Spinal cord (tissue), 10 donors: Measurements from ENCODE around the gene LAMA1. TPM values are rescaled to one million over a fixed set of nuclear protein-coding genes. Genes with fewer than 3 reads are reported as not detected.

Source experiments
- DNase-seq, 6 donors: peaks; one replicate each; pipeline versions ENCODE4 v3.0.0 to v3.0.0-alpha.2; 2013 to 2015; ENCODE audit warnings: low spot score in 6 of 6, low read depth in 4 of 6
- H3K27ac ChIP-seq: one replicate; pipeline ENCODE4 v1.5.1; 2013; ENCODE audit warnings: low read depth, low read length, control low read depth
- H3K27me3 ChIP-seq: one replicate; pipeline ENCODE4 v1.6.1; 2013; ENCODE audit warnings: low read length; ENCODE audit not compliant: control insufficient read depth, insufficient read depth
- H3K36me3 ChIP-seq: one replicate; pipeline ENCODE4 v1.6.1; 2013; ENCODE audit warnings: low read length; ENCODE audit not compliant: control insufficient read depth, insufficient read depth
- H3K4me1 ChIP-seq: one replicate; pipeline ENCODE4 v1.6.1; 2013; ENCODE audit warnings: low read length; ENCODE audit not compliant: control insufficient read depth, insufficient read depth
- H3K4me3 ChIP-seq: one replicate; pipeline ENCODE4 v1.5.1; 2013; ENCODE audit warnings: low read depth, low read length, control low read depth
- H3K9me3 ChIP-seq: one replicate; pipeline ENCODE4 v1.6.1; 2013; ENCODE audit warnings: low read length; ENCODE audit not compliant: control insufficient read depth, insufficient read depth
- WGBS: methylation state at CpG from one replicate; pipeline ENCODE4 v1.1.5; 2013; ENCODE audit warnings: missing lambda C conversion rate; ENCODE audit not compliant: insufficient coverage; 5-methylcytosine and 5-hydroxymethylcytosine counted together
- polyA plus RNA-seq, 2 donors: library from polyadenylated mRNA; unstranded; fragments of 120-200 nt; gene quantifications; one replicate each; pipeline ENCODE4 v1.2.1, GENCODE V29; 2013; ENCODE audit not compliant: insufficient read length in 2 of 2
- total RNA-seq, 2 donors: library from RNA; depleted of rRNA in 1 of 2; stranded (reverse); fragments of 120-200 nt in 1 of 2; fragments of >200 nt in 1 of 2; gene quantifications; one replicate each; pipeline versions ENCODE4 v1.2.3 to v1.2.4, GENCODE V29; 2013 to 2014
- donor health status: healthy.

Gene LAMA1
- total and polyA plus RNA-seq, 4 donors = 31.6 to 55.6 (median 46.7) TPM

GRCh38 chr18:7020995-7021777 lies 96.4 kb downstream of the LAMA1 start:
- WGBS = 94% methylated on average over 9 of the region's 13 CpGs
- Histone ChIP-seq H3K27ac (no peak overlapping the region), H3K4me3 (no peak overlapping the region), H3K4me1 (peaks cover 11% of the 10 kb centered on the region), H3K27me3 (no peaks in the 10 kb centered on the region), H3K36me3 (peaks cover 49% of the 10 kb centered on the region), H3K9me3 (no peaks in the 10 kb centered on the region)
- no peak for DNase-seq

GRCh38 chr18:7017013-7017412 lies 100.6 kb downstream of the LAMA1 start:
- Histone ChIP-seq H3K36me3 (peaks cover 43% of the 10 kb centered on the region), H3K27me3 (no peaks in the 10 kb centered on the region), H3K9me3 (no peaks in the 10 kb centered on the region), H3K4me3 (no peak overlapping the region), H3K27ac (no peak overlapping the region), H3K4me1 (no peaks in the 10 kb centered on the region)
- WGBS = 89% methylated on average over 5 of the region's 5 CpGs
- no peak for DNase-seq

GRCh38 chr18:7011142-7011541 lies 106.5 kb downstream of the LAMA1 start:
- Histone ChIP-seq H3K9me3 (no peaks in the 10 kb centered on the region), H3K36me3 (peaks cover 34% of the 10 kb centered on the region), H3K4me1 (no peaks in the 10 kb centered on the region), H3K4me3 (no peak overlapping the region), H3K27me3 (no peaks in the 10 kb centered on the region), H3K27ac (no peak overlapping the region)
- 91% methylated on average over 14 of the region's 19 CpGs for WGBS
- DNase-seq = no peak

GRCh38 chr18:7004009-7004408 lies 113.6 kb downstream of the LAMA1 start:
- peak in 4 of 6 donors; percentile 19 to 74 (median 48) for DNase-seq
- Histone ChIP-seq H3K4me3 (no peak overlapping the region), H3K27ac (no peak overlapping the region), H3K9me3 (no peaks in the 10 kb centered on the region), H3K36me3 (peaks cover 25% of the 10 kb centered on the region), H3K27me3 (no peaks in the 10 kb centered on the region), H3K4me1 (no peaks in the 10 kb centered on the region)
- WGBS = 60% methylated on average over 1 of the region's 6 CpGs

- H3K4me1 ChIP-seq = no peaks in the 10 kb centered on the region
- no peak for DNase-seq
- peaks cover 24% of the 10 kb centered on the region for H3K36me3 ChIP-seq
- no peaks in the 10 kb centered on the region for H3K27me3 ChIP-seq
- WGBS = no CpG with 5 or more reads among the region's 3 CpGs
- H3K4me3 ChIP-seq = no peak overlapping the region
- H3K27ac ChIP-seq = no peak overlapping the region
- H3K9me3 ChIP-seq = no peaks in the 10 kb centered on the region
These were observed 115.5 kb downstream of the LAMA1 start for GRCh38 chr18:7002107-7002506.

- no peaks in the 10 kb centered on the region for H3K27me3 ChIP-seq
- no peak overlapping the region for H3K27ac ChIP-seq
- WGBS = 17% methylated on average over 2 of the region's 9 CpGs
- peak in 4 of 6 donors; percentile 15 to 85 (median 43) for DNase-seq
- no peaks in the 10 kb centered on the region for H3K4me1 ChIP-seq
- peaks cover 22% of the 10 kb centered on the region for H3K36me3 ChIP-seq
- H3K4me3 ChIP-seq = no peak overlapping the region
- no peaks in the 10 kb centered on the region for H3K9me3 ChIP-seq
These were observed 117.0 kb downstream of the LAMA1 start for GRCh38 chr18:7000484-7001096.

- no peak for DNase-seq
- WGBS = 100% methylated on average over 5 of the region's 8 CpGs
- Histone ChIP-seq H3K9me3 (no peaks in the 10 kb centered on the region), H3K27ac (no peak overlapping the region), H3K4me3 (no peak overlapping the region), H3K36me3 (peaks cover 12% of the 10 kb centered on the region), H3K27me3 (no peaks in the 10 kb centered on the region), H3K4me1 (no peaks in the 10 kb centered on the region)
These were observed 119.8 kb downstream of the LAMA1 start for GRCh38 chr18:6997808-6998207.

GRCh38 chr18:6994771-6995430 lies 122.7 kb downstream of the LAMA1 start:
- H3K9me3 ChIP-seq = no peaks in the 10 kb centered on the region

GRCh38 chr18:6994056-6994770 lies 123.4 kb downstream of the LAMA1 start:
- Histone ChIP-seq H3K27me3 (no peaks in the 10 kb centered on the region), H3K4me3 (no peak overlapping the region), H3K27ac (no peak overlapping the region), H3K9me3 (no peaks in the 10 kb centered on the region), H3K4me1 (no peaks in the 10 kb centered on the region), H3K36me3 (peaks cover 14% of the 10 kb centered on the region)
- DNase-seq = no peak
- 79% methylated on average over 4 of the region's 7 CpGs for WGBS

More at GRCh38 chr18:6994771-6995430, 122.7 kb downstream of the LAMA1 start:
- Histone ChIP-seq H3K36me3 (peaks cover 14% of the 10 kb centered on the region), H3K4me1 (no peaks in the 10 kb centered on the region), H3K27me3 (no peaks in the 10 kb centered on the region), H3K27ac (no peak overlapping the region), H3K4me3 (no peak overlapping the region)
- no peak for DNase-seq
- WGBS = 40% methylated on average over 1 of the region's 7 CpGs
